ENCODE measurements around the gene MAP4K4. TPM values are rescaled to one million over a fixed set of nuclear protein-coding genes. Genes with fewer than 3 reads are reported as not detected.
"Not testable (repeated sequence)": the region's sequence is repeated elsewhere in the genome, so short reads cannot be mapped to it uniquely, and the experiment has no call there.

MAP4K4 gene
- total RNA-seq, 4 donors from 2014 or later = 40.0 to 85.5 (median 59.5) TPM

DNA sequence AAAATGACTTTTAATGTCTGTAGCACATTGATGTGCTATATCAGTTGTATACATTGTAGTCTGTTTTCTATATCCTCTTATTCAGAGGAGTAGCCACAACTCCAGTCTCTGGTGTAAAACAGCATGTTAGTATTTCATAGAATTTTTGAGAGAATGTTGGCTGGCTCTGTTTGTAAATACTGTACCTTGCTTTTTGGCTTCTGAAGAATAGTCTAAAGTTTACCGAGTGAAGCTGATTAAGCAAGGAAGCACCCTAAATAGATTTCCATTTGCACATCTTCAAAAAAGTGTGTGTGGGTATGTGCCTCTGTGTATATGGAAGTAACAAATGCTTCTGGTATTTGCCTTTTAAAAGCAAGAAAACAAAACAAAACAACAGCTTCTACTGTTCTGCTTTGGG lies 50.5 kb downstream of the MAP4K4 start:
- Histone ChIP-seq H3K4me1 (peaks cover 53 to 63% of the 10 kb centered on the region in 2 donors), H3K4me3 (no peak overlapping the region), H3K9me3 (no peaks in the 10 kb centered on the region), H3K36me3 (no peaks in the 10 kb centered on the region), H3K27ac (no peak overlapping the region), H3K27me3 (no peaks in the 10 kb centered on the region)
- no peak for TF ChIP-seq POLR2A (IDR thresholded peaks at IDR 0.05)
- TF ChIP-seq, protein P1, sequence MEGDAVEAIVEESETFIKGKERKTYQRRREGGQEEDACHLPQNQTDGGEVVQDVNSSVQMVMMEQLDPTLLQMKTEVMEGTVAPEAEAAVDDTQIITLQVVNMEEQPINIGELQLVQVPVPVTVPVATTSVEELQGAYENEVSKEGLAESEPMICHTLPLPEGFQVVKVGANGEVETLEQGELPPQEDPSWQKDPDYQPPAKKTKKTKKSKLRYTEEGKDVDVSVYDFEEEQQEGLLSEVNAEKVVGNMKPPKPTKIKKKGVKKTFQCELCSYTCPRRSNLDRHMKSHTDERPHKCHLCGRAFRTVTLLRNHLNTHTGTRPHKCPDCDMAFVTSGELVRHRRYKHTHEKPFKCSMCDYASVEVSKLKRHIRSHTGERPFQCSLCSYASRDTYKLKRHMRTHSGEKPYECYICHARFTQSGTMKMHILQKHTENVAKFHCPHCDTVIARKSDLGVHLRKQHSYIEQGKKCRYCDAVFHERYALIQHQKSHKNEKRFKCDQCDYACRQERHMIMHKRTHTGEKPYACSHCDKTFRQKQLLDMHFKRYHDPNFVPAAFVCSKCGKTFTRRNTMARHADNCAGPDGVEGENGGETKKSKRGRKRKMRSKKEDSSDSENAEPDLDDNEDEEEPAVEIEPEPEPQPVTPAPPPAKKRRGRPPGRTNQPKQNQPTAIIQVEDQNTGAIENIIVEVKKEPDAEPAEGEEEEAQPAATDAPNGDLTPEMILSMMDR (IDR thresholded peaks at IDR 0.05 in 4 of 5, conservative IDR thresholded peaks at IDR 0.05 in 1 of 5) = no peak
- ATAC-seq (no peak), DNase-seq (no peak)
- intact Hi-C loops (cut with DNase I; ENCODE audit: low total_unique reads) (no loop called here), in situ Hi-C loops (cut with MboI; ENCODE audit: low sequenced_read_pairs in 4 of 4) (no loop called here)

DNA sequence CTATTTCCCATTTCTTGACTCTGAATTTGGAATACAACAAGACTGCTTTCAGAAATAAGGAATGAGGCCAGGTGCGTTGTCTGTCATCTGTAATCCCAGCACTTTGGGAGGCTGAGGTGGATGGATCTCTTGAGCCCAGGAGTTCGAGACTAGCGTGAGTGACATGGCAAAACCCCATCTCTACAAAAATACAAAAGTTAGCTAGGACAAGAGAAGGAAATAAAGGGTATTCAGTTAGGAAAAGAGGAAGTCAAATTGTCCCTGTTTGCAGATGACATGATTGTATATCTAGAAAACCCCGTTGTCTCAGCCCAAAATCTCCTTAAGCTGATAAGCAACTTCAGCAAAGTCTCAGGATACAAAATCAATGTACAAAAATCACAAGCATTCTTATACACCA lies 51.0 kb downstream of the MAP4K4 start:
- H3K4me1 ChIP-seq = peaks cover 53 to 63% of the 10 kb centered on the region in 2 donors

DNA sequence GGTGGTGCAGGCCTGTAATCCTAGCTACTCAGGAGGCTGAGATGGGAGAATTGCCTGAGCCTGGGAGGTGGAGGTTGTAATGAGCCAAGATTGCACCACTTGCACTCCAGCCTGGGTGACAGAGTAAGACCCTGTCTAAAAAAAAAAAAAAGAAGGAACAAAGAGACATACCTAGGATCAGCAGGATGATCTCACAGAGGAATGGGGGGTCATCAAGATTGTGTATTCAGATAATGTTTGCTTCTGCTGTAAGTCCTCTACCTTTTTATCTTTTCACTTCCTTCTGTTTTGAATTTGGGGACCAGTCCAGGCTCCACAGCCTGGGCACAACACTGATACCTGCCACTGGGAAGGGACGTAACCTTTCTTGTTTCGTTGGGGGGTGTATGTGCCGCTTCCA lies 53.2 kb downstream of the MAP4K4 start:
- in situ Hi-C loops (cut with MboI; ENCODE audit: low sequenced_read_pairs in 4 of 4) = no loop called here
- intact Hi-C loops (cut with DNase I; ENCODE audit: low total_unique reads) = no loop called here

More for the DNA sequence above, 51.0 kb downstream of the MAP4K4 start:
- H3K4me3 ChIP-seq; DNase-seq; H3K9me3 ChIP-seq; in situ Hi-C loops (cut with MboI; ENCODE audit: low sequenced_read_pairs in 4 of 4); H3K27me3 ChIP-seq; H3K27ac ChIP-seq; ATAC-seq; H3K36me3 ChIP-seq; intact Hi-C loops (cut with DNase I; ENCODE audit: low total_unique reads): not testable (repeated sequence)

DNA sequence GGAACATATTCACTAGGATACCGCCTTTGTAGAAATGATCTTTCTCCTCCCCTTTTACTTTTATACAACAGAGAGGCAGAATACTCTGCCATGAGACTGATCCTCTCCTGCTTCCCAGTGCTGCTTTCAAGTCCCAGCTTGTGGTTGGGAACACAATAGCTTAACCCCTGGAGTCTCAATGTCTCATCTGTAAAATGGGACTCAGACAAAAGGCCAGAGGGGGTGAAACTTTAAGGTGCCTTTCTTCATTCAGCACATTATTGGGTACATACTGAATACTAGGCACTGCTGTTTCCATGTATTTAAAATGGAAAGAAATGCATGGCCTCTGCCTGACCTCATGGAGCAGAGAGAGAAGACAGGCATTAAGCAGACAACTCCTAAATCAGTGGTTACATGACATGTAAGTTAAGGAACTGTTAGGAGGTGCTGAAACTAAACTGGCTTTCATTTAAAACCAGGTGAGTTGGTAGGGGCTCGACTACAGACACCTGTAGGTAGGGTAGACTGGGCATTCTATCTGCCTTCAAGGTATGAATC lies 53.8 kb downstream of the MAP4K4 start:
- ATAC-seq = no peak
- intact Hi-C loops (cut with DNase I; ENCODE audit: low total_unique reads) (no loop called here), in situ Hi-C loops (cut with MboI; ENCODE audit: low sequenced_read_pairs in 4 of 4) (no loop called here)
- no peak for TF ChIP-seq POLR2A (IDR thresholded peaks at IDR 0.05)
- TF ChIP-seq, protein P1 (IDR thresholded peaks at IDR 0.05 in 4 of 5, conservative IDR thresholded peaks at IDR 0.05 in 1 of 5) = no peak
- Histone ChIP-seq H3K36me3 (no peaks in the 10 kb centered on the region), H3K4me1 (peaks cover 54 to 63% of the 10 kb centered on the region in 2 donors), H3K27me3 (no peaks in the 10 kb centered on the region), H3K4me3 (no peak overlapping the region), H3K9me3 (no peaks in the 10 kb centered on the region), H3K27ac (no peak overlapping the region)
- no peak for DNase-seq

More for the DNA sequence above, 53.2 kb downstream of the MAP4K4 start:
- peaks cover 59 to 70% of the 10 kb centered on the region in 2 donors for H3K4me1 ChIP-seq
- no peaks in the 10 kb centered on the region for H3K36me3 ChIP-seq
- H3K4me3 ChIP-seq = no peak overlapping the region
- no peaks in the 10 kb centered on the region for H3K27me3 ChIP-seq
- no peaks in the 10 kb centered on the region for H3K9me3 ChIP-seq
- no peak overlapping the region for H3K27ac ChIP-seq
- TF ChIP-seq, protein P1 (IDR thresholded peaks at IDR 0.05 in 4 of 5, conservative IDR thresholded peaks at IDR 0.05 in 1 of 5) = no peak
- TF ChIP-seq POLR2A (IDR thresholded peaks at IDR 0.05) = no peak
- ATAC-seq (no peak), DNase-seq (no peak)

DNA sequence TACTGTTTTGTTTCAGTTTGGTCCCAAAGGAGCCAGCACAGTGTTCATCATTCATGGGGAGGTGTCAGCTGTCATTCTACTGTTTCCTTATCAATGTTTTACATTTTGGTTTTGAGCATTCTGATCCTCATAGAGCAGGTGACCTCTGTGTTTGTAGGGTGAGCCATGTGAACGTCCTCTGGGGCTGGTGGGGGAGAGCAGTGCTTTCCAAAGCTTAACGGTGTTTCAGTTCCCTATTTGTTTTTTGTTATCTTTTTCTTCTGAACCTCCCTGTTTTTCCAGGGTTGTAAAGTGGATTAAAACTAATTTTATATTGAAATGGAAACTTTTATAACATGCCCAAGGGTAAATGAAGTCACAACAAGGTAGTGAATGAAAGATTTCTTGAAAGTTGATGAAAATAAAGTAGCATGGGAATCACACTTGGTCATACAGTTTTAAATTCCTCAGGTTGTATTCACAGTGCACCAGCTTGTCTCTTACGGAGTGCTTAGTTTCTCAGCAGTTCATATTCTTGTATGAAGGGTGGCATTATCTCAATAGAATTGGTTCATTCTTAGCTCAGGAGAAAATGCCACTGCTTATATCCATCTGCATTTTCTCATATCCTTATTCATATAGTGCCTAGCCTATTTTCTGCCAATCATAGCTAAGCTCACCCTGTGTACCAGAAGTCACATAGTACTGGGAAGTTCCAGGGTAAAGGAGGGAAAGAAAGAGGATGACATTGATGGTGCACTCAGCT lies 54.5 kb downstream of the MAP4K4 start:
- Histone ChIP-seq H3K9me3 (no peaks in the 10 kb centered on the region), H3K27me3 (no peaks in the 10 kb centered on the region), H3K27ac (peak overlapping the region in 1 of 4 donors; percentile 36), H3K4me1 (peaks cover 50 to 56% of the 10 kb centered on the region in 2 donors), H3K4me3 (no peak overlapping the region), H3K36me3 (no peaks in the 10 kb centered on the region)
- in situ Hi-C loops (cut with MboI; ENCODE audit: low sequenced_read_pairs in 4 of 4) (no loop called here), intact Hi-C loops (cut with DNase I; ENCODE audit: low total_unique reads) (no loop called here)
- TF ChIP-seq, protein P1 (IDR thresholded peaks at IDR 0.05 in 4 of 5, conservative IDR thresholded peaks at IDR 0.05 in 1 of 5) = no peak
- no peak for TF ChIP-seq POLR2A (IDR thresholded peaks at IDR 0.05)
- no peak for ATAC-seq
- DNase-seq = no peak
